Omental fat pad (tissue), 4 donors: ENCODE measurements around the gene GPR157. TPM values are rescaled to one million over a fixed set of nuclear protein-coding genes. Genes with fewer than 3 reads are reported as not detected.

Experiments
- ATAC-seq: fragments of 150-250 bp; one replicate; pipeline ENCODE4 v1.9.1; 2016; ENCODE audit warnings: mild to moderate bottlenecking, moderate library complexity; ENCODE audit not compliant: low FRiP score
- DNase-seq: peaks from one replicate; pipeline ENCODE4 v3.0.0-alpha.2; 2019; ENCODE audit warnings: low spot score
- CTCF ChIP-seq, 3 donors: fragments of 450-650 bp; IDR thresholded peaks; one replicate each; pipeline ENCODE4 v1.5.1; 2016 to 2017; ENCODE audit warnings: antibody characterized with exemption in 3 of 3, mild to moderate bottlenecking in 3 of 3, moderate library complexity in 2 of 3
- total RNA-seq, 4 donors: library from RNA; depleted of rRNA; stranded (reverse); fragments of >200 nt; gene quantifications; one replicate each; pipeline ENCODE4 v1.1.0, GENCODE V29; 2016

GPR157 gene
- total RNA-seq, 4 donors from 2014 or later = 1.6 to 8.8 (median 6.9) TPM

GRCh38 chr1:9079988-9080704 lies 48.8 kb downstream of the GPR157 start:
- no peak for DNase-seq

GRCh38 chr1:9078752-9079500 lies 50.0 kb downstream of the GPR157 start:
- ATAC-seq (peak; percentile 51), DNase-seq (no peak)
- TF ChIP-seq CTCF (IDR thresholded peaks at IDR 0.05) = no peak

More at GRCh38 chr1:9079988-9080704, 48.8 kb downstream of the GPR157 start:
- no peak for ATAC-seq
- no peak for TF ChIP-seq CTCF (IDR thresholded peaks at IDR 0.05)

GRCh38 chr1:9078015-9078751 lies 50.7 kb downstream of the GPR157 start:
- ATAC-seq = no peak
- no peak for DNase-seq
- no peak for TF ChIP-seq CTCF (IDR thresholded peaks at IDR 0.05)

GRCh38 chr1:9075022-9075421 lies 53.9 kb downstream of the GPR157 start:
- no peak for DNase-seq
- no peak for TF ChIP-seq CTCF (IDR thresholded peaks at IDR 0.05)
- ATAC-seq = no peak

- no peak for TF ChIP-seq CTCF (IDR thresholded peaks at IDR 0.05)
- ATAC-seq = no peak
- DNase-seq = no peak
Measured at GRCh38 chr1:9073143-9073542, 55.8 kb downstream of the GPR157 start.

- TF ChIP-seq CTCF (IDR thresholded peaks at IDR 0.05) = no peak
- ATAC-seq (no peak), DNase-seq (no peak)
Measured at GRCh38 chr1:9071554-9072235, 57.2 kb downstream of the GPR157 start.
